GM18951 (cell line): ENCODE data around the gene SERHL2.
"Not testable (repeated sequence)": the region's sequence is repeated elsewhere in the genome, so short reads cannot be mapped to it uniquely, and the experiment has no call there.

ENCODE experiments used
- POLR2A ChIP-seq: IDR thresholded peaks from 4 replicates; pipeline ENCODE4 v1.6.1; 2011; ENCODE audit warnings: mild to moderate bottlenecking; ENCODE audit not compliant: insufficient read length, insufficient read depth; ENCODE audit errors: extremely low read depth
- in situ Hi-C: fragments of 300-500 bp; cut with MboI; formaldehyde crosslinking; loops from one replicate; pipeline ENCODE4 v1.12.0; 2022; ENCODE audit warnings: low sequenced_read_pairs, mixed read lengths, inconsistent platforms; ENCODE audit not compliant: unreplicated experiment

Gene SERHL2

DNA sequence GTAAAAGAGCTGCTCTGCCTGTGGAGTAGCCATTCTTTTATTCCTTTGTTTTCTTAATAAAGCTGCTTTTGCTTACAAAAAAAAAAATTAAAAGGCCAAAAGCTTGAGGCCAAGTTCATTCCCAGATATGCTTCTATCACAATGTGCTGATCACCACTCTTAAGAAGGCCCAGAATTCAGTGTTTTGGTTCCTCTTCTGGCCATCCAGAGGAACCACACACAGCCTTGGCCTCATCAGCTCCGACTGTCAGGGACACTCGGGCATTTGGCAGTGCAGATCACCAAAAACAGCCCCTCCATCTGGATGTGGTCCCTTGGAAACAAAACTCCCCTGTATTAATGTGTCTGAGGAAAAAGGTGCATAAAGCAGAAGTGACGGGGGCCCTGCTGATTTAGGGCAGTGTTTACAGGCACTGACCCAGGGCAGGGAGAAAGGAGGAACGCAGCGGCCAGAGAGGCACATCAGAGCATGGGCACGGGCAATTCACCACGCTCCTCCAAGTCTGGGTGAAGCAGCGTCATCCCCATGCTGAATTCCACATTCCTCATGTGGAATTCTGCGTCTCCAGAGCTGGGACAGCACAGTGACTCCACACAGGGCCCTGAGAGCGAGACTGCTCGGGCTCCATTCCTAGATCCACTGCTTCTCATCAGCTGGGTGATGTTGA is 43.2 kb downstream of the SERHL2 start:
- in situ Hi-C loops = no loop called here
- no peak for TF ChIP-seq POLR2A

- in situ Hi-C loops = no loop called here
- no peak for TF ChIP-seq POLR2A
Measured at GRCh38 chr22:42601879-42602465, 48.2 kb downstream of the SERHL2 start.

DNA sequence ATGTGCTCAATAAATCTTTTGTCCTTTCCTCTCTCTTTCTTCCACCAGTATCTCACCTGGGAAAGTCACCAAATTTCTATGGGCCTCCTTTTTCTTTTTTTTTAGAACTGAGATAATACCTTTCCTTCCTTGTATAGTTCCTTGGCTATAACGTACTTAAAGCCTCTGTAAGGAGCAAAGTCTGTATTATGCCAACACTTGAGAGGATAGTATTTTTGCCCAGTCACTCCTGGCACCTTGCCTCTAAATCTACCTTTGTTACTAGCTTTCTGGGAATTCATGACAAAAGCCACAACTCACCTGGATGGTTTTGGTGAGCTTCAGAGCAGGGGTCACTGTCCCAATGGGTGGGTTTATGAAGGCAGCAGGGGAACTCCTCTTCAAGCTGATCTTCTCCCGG is 48.7 kb downstream of the SERHL2 start:
- no peak for TF ChIP-seq POLR2A
- in situ Hi-C loops = no loop called here

DNA sequence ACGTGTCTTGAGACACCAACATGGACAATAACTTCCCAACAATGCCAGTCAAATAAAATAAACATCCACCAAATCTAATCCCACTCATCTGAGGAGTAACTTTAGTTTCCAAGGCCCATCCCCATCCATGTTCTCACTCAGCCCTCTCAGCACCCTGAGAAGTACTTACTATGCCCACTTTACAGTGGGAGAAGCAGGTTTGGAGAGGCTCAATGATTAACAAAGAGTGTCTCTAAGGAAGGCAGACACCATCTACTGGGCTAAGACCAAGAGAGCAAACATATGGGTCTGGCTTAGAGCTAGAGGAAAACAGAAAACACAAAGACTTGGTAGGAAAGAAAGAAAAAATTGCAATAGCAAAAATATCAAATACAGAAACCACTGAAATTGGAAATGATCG is 49.7 kb downstream of the SERHL2 start:
- in situ Hi-C loops = no loop called here
- no peak for TF ChIP-seq POLR2A

DNA sequence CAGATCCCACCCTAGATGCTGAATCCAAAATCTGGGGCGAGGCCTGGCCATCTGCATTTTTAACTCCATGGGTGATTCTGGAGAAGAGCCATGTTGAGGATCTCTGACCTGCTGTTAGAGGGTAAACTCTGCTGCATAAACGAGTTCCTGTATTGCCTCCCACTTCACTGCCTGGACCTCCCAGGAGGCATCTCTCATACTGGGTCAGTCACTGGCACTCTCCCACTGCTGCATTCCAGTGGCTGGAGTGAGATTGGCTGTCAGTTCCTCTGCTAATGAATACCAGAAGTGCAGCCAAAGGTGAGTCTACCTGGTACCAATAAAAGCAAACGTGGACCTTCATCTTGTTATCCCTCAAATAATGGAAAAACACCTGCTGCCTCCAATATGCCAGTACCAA is 50.6 kb downstream of the SERHL2 start:
- in situ Hi-C loops = no loop called here
- no peak for TF ChIP-seq POLR2A

DNA sequence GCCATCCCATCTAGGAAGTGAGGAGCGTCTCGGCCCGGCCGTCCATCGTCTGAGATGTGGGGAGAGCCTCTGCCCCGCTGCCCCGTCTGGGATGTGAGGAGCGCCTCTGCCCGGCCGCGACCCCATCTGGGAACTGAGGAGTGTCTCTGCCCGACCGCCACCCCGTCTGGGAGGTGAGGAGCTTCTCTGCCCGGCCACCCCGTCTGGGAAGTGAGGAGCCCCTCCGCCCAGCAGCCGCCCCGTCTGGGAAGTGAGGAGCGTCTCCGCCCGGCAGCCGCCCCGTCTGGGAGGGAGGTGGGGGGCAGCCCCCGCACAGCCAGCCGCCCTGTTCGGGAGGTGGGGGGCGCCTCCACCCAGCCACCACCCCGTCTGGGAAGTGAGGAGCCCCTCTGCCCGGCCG is 53.9 kb downstream of the SERHL2 start:
- in situ Hi-C loops = not testable (repeated sequence)

GRCh38 chr22:42608136-42608822 is 54.5 kb downstream of the SERHL2 start:
- no peak for TF ChIP-seq POLR2A
- in situ Hi-C loops = no loop called here

DNA sequence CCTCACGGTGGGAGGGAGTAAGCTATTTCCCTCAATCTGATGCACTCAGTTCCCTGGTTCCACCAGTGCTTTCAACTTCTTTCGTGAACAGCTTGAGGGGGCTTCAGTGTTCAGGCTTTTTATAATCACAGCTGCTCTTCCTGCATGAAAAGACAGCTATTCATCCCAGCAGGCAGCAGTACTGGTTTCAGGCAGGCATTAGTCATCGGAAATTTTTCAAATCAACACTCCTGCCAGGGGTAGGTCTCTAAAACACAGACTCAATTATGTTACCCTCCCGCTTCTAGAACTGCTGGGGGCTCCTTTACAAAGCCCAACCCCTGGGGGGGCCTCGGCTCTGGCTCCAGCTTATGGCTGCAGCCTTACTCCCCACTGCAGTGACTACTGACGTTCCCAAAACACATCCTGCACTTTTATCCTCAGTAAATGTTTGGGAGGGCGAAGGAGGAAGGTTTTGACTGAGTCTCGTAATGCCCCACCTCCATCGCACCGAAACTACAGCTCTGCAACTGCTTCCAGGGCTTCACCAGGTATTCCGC is 55.1 kb downstream of the SERHL2 start:
- in situ Hi-C loops = no loop called here
- TF ChIP-seq POLR2A = no peak

- TF ChIP-seq POLR2A = no peak
- in situ Hi-C loops = no loop called here
Measured at GRCh38 chr22:42610186-42610585, 56.4 kb downstream of the SERHL2 start.

DNA sequence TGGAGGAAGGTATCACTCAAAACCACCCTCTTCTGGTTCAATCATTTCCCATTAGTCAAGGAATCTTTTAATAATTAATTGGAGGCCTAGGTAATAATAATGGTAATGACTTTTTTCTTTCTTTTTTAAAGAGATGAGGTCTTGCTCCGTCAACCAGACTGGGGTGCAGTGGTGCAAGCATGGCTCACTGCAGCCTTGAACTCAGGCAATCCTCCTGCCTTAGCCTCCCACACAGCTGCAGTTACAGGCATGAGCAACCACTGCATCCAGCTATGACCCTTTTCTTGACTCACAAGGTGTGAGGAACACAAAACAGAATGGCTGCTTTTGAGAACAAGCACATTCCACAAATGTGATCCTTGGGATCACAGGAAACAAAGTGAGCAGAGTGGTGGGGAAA is 57.3 kb downstream of the SERHL2 start:
- in situ Hi-C loops = no loop called here
- no peak for TF ChIP-seq POLR2A

- in situ Hi-C loops = no loop called here
- no peak for TF ChIP-seq POLR2A
Measured at GRCh38 chr22:42612336-42612735, 58.6 kb downstream of the SERHL2 start.

- TF ChIP-seq POLR2A = no peak
- in situ Hi-C loops = no loop called here
Measured at GRCh38 chr22:42613872-42614301, 60.1 kb downstream of the SERHL2 start.

DNA sequence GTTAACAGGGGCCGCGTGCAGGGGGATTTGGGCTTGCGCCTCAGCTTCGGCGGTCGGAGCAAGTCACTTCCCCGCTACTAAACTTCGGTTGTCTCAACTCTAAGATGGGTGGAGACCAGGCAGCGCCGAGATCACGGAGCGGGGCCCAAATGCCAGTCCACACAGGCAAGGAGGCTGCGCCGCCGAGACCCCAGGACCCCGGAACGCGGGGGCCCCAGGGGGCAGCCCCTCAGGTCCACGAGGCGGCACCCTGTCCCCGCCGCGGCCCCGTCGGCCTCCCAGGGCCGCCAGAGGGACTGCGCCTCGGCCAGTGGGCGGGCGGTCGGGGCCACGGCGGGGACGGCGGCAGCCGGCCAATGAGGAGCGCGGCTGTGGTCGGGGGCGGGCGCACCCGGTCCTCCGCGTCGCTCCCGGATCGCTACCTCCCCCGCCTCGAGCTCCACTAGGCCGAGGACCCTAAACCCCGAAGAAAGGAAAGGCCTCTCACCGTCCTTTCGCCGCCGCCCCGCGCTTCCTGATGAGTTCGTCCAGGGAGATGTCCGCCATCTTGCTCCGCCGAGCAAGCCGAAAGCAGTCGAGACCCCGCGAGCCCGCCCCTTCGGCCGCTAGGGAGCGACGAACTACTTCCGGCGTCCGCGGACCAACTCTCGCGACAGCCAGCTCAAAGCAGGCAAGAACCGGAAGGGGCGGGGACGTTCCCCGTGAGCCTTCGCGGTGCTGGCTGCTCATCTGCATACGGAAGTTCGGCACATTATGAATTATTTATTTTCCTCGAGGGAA is 60.7 kb downstream of the SERHL2 start, which contains the start of gene POLDIP3:
TSS of gene POLDIP3 (minus strand) at position 572 of the 780 bp plus-strand sequence. CDS start at position 546, 26 bp downstream.
- in situ Hi-C loops = no loop called here
- TF ChIP-seq POLR2A = peak; percentile 80
